Activated CD4-positive, alpha-beta T cell treated with anti-CD3 and anti-CD28 coated beads, Interleukin-2, amount 50 U/mL, for 16 hours (primary cell): ENCODE measurements around the gene PIK3C3.
"Not testable (repeated sequence)": the region's sequence is repeated elsewhere in the genome, so short reads cannot be mapped to it uniquely, and the experiment has no call there.

Experiments
- DNase-seq: peaks from one replicate; pipeline ENCODE4 v3.0.0-alpha.2; 2020

The PIK3C3 gene

DNA sequence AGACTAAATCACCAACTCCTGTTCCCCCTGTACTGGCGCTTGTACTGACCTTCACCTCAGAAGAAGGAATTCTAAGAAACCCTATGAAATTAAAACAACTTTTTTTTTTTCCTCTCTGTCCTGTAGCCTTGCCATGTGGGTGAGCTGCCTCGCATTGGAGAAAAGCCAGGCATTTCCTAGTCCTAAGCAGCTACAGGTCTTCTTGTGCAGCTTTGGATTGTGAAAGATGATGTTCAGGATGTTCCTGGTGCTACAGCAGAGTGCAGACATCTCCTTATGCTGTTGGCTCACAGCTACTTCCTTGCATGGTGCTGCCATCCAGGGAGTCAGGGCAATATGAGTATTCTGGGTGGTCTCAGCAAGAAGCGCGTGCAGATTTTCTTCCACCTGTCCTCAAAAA lies 11.9 kb downstream of the PIK3C3 start:
- DNase-seq: no peak

DNA sequence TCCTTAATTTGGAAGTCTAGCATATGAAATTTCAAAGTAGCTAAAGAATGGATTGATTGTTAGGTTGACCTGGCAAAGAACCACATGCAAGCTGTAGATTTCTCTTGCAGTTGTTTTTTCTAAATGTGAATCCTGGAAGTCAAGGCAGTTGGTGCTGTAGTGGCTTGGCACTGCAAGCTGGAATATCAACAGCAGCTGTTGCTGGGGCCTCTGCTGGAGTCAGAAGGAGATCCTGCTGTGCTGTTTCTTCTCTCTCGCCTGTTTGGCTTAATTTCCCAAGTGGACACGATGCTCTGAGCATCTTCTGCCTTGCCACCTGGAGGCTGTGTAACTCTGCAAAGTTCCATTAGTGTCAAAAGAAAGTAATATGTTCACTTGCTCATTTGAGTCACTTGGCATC lies 12.6 kb downstream of the PIK3C3 start:
- no peak for DNase-seq

DNA sequence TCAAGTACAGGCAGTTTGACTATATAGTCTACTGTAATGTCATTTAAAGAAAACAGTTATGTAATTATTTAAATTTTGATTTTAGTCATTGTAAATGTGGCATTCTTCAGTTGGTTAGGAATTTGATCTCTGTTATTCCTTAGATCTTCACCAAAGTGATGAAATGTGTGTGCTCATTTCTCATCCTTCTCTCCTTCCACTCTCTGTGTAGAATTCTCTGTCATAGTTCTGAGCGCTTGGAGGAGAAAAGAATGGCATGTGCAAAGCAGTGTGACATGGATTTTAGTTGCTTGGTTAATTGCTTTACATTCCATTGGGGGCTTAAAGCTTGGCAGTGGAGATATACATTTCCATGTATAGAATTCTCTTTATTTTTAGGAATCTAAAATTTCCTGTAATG lies 14.8 kb downstream of the PIK3C3 start:
- no peak for DNase-seq

DNA sequence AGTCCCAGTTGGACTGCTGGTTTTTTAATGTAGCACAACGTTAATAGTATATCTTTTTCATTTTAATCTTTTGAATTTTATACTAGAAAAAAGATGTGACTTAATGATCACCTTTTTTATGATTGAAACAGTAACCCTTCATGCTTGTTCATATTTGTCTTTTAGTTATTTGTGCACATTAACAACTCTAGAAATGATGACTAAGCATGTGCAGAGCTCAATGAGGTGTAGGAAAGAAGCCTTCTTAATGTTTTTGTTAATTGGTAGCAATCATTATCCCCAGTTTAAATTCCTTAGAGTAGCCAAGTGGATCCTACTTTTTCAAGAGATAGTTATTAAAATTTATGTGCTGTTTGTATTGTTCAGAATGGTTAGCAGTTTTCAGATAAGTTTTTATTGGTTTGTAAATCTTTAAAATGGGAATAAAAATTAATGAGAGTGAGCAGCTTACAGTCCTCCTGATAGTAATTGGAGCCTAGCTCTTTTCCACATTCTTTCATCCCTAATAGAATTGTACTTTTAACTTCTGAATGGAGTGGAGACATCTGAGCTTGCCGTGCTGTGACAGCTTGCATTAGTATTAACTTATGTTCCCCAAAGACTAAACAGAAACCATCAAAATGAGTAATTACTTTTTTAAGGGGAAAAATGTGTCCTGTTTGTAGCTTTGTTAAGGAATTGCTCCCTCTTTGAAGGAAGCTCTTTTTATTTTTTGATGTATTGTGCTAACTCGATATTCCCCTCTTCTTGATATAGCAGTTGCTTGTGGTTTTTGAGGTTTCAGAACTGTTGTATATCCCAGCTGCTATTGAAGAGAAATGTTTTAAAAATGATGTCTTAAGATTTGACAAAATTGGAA lies 17.3 kb downstream of the PIK3C3 start:
- DNase-seq: no peak

DNA sequence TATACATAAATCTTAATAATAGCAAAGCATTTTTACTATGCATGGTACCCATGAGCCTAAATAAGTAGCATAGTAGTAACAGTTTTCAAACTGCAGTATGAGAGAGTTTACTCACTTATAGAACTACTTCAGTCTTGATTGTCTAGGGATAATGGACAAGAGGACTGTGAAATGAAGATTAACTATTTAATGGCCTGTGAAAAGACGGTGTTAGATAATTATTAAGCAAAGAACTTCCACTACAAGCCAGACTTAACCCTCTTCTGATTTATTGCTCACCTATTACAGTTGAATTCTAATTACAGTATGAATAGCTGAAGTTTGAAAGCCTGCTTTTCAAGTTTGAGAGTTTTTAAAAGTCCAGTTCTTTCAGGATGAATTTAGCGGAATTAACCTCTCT lies 18.9 kb downstream of the PIK3C3 start:
- DNase-seq: no peak

DNA sequence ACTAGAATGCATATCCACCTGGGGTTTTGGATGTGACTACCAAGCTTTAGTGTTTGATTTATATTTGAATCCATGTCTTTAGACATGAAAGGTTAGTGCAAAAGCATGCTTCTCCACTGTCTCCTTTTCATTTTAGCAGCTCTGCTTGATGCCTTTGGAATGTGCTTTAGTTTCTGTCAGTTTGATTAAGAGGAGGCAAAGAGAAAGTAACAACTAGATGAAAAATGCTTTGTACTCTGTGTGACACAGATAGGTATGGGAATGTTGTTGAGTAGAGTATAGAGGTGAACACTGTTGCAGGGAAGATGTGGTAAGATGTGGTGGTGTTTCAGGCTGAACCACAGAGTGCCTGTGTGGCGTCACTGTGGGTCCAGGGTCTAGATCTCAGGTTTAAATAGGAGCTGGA lies 19.8 kb downstream of the PIK3C3 start:
- no peak for DNase-seq

DNA sequence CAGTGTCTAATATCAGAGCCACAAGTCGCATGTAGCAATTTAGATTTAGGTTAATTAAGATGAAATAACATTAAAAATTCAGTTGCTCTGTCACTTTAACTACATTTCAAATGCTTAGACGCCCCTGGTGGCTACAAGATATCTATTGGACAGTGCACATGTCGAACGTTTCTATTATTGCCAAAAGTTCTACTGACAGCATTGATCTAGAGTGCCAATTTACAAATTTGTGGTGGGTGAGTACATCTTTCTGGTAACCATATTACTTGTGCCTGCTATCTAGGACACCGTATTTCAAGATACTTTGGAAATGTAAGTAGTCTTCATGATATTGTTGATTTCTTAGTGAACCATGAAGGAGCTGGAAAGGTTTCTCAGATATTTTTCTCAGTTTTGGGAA lies 20.2 kb downstream of the PIK3C3 start:
- no peak for DNase-seq

DNA sequence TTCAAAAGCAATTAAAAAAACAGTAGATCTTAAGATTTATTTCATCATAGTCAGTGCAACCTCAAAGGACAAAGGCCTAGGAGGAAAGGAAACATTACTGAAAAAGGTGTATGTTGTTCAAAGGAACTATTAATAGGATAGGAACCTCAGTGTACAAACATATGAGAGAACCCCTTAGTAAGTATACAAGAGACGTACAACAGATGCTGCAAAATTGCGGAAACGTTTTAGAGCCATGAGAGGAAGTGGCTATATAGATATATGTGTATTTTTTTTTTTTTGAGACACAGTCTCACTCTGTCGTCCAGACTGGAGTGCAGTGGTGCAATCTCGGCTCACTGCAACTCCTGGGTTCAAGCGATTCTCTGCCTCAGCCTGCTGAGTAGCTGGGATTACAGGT lies 22.2 kb downstream of the PIK3C3 start:
- no peak for DNase-seq

DNA sequence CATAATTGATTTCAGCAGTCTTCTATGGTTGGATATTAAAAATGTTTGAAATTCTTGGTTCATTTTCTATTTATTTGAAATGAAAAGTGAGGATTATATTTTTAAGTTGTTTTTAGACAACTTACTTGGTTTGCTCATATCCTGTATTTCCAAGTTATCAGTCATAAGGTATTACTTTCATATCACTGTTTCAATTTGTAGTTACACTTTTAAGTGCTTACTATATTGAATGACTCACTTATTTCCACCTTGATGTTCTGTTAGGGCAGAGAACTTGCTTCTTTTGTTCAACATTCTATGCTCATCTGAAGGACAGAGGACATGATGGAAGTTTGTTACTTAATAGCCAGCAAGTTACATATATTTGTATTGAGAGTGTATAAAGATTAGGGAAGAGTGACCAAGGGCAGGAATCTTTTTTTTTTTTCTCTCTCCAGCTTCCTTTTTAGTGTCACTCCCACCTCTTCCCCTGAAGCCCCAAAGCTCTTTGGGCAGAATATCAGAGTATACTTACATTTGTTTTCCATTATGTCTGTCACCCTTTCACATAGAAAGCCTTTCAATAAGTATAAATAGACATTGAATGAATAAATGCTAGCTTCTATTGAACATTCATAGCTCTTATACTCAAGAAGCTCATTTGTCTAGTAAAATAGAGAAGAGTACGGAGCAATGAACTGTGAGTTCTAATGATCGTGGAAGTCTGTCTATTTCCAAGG lies 28.1 kb downstream of the PIK3C3 start:
- DNase-seq: peak; percentile 50

DNA sequence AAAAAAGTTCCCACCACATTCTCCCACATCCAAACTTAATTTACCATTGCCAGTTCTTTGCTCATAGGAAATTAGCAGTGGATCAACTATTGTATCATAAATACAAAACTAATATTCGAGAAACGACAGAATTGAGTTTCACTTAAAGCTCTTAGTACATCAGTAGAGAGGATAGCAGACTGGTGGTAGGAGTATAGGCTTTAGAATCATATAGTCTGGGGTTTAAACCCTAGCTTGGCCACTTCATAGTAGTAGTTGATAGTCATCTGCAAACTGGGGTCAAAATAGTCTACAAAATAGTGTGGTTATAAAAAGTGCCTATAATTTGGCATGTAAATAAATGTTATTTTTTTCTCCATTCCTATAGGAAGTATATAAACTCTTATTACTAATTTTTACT lies 30.9 kb downstream of the PIK3C3 start:
- no peak for DNase-seq

DNA sequence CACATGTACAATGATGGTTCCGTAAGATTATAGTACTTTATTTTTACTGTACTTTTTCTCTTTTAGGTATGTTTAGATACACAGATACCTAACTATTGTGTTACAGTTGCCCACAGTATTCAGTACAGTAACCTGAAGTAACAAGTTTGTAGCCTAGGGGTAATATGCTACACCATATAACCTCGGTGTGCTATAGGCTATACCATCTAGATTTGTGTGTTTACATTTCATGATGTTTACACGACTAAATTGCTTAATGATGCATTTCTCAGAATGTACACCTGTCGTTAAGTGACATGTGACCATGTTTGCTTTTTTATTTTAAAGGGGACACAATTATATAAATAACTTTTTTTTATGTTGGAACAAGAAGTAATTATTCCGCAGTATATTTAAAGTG lies 34.5 kb downstream of the PIK3C3 start:
- no peak for DNase-seq

DNA sequence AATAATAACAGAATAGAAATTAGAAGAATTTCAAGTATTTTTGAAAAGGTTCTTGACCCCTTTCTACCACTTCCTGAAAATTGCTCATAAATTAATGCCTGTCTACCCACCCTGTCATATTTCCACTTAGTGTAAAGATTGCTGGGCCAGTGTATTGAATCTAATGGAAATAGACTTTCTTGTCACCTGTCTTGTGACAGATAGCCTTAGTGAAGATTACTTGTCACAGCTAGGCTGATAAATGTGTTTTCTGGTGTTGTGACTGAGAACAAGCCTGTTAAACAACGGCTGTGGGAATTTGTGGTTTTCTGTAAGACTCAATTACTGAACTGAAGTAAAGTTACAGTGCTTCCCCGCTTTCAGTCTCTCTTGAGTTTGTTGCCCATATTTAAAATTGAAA lies 37.0 kb downstream of the PIK3C3 start:
- DNase-seq: peak; percentile 41

DNA sequence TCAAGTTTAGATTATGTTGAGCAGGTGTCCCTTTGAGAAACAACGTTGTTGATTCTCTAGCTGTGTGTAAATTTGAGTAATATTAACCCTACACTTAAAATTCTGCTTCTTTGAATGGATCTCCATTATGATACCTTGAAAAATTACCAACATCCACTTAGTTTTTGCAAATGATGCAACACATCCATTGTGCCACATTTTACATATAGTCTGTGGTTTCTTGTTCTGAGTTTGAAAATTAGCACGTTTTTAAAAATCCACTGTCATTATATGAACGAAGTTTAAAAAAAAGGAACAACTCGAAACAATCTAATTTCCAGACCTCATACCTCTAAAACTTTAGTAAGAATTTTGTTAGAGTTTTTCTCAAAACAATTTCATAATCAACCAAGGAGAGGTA lies 37.7 kb downstream of the PIK3C3 start:
- DNase-seq: no peak

DNA sequence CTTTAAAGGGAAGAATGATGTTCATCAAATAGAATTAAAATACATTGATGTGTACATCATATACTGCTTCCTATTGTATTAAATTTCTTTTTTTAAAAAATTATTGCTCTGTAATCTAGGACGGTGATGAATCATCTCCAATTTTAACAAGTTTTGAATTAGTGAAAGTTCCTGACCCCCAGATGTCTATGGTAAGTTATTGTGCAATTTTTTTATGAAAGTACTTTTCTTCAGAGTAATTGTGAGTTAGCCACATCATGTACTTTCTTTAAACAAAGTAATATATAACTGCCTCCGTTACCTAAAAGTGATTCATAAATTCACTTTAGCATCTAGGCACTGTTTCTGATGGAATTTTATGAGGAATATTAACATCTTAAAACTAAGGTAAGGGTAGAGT lies 38.1 kb downstream of the PIK3C3 start:
- DNase-seq: no peak

DNA sequence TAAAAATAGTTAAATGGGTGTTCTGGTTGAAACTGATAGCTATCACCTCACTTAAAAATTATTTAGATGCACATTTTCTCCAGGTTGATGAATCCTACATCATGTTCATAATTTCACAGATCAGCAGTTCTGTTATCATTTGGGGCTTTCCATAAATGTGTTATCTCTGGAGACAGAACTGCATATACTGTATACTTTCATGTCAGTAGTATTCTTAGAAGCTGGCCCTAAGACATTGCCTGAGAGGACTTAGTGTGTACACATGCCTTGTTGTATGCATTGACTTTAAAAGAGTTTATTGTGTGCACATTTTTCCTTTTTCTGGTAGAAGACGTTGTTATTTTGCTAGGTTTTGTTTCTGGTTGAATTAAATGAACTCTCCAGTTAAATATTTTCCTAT lies 41.0 kb downstream of the PIK3C3 start:
- no peak for DNase-seq

DNA sequence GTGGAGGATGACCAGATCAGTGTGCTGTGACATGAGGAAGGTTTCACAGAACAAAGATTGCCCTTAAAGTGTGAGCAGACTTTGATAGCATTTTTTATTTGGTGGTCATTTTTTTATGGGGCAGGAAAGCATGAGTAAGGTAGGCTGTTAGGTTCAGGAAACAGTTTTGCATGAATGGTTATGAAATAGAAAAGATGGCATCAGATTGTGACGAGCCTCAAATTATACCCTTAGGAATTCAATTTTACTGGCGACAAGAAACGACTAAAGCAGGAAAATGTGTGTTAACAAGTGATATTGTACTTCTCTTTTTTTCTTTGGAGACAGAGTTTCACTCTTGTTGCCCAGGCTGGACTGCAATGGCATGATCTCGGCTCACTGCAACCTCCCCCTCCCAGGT lies 44.7 kb downstream of the PIK3C3 start:
- no peak for DNase-seq

DNA sequence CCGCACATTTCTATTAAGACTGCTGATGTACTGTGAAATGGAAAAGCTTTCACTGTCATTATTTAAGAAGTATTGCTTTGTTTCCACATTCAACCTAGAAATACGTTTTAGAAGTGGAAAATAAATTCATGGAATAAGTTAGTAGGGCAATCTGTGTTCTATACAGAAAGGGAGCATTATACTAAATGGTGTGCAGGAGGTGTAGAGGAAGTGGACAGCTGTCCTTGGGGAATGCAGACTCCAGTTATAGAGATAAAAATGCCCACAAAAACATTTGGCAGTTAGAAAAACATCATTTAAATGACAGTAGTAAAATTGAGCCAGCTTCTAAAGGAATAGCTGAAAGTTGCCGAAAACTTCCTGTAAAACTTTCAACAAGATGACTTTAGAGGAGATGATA lies 46.8 kb downstream of the PIK3C3 start:
- DNase-seq: no peak

DNA sequence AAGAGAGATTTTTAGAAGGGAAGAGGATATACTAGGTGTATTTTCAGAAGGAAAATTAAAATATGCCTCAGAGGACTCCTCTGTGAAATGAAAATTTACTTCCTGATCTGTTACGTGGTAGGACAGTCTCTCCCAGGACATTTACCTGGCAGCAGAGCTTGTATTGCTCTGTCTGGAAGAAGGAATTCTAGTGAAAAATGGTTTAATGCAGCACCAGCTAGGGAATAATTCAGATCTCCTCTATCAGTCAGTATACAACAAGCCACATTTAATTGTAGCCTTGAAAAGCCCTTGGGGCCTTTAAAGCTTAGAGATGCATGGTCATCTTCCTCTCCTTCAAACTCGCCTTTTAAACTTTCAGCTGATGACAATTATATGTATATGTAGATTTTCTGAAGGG lies 49.6 kb downstream of the PIK3C3 start:
- no peak for DNase-seq

DNA sequence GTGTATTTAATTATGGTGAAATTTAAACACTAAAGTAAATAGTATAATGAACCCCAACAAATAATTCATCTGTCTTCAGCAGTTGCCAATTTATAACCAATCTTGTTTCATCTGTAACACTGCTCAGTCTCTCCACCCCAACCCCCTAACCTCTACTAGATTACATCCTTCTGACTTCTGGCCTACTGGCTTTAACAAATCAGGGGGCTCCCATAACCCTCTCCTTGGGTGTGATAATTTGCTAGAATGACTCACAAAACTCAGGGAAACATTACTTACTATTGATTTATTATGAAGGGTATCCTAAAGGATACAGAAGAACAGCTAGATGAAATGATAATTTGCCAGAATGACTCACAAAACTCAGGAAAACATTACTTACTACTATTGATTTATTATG lies 50.7 kb downstream of the PIK3C3 start:
- no peak for DNase-seq

DNA sequence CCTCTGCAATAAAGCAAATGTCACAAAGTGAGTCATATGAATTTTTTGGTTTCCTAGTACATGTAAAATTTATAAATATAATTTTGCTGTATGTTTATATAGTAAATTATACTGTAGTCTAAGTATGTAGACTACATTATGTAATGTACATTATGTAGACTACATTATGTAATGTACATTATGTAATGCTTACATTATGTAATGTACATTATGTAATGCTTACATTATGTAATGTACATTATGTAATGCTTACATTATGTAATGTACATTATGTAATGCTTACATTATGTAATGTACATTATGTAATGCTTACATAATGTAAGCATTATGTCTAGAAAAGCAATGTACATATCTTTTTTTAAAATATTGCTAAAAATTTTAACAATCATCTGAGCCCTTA lies 54.4 kb downstream of the PIK3C3 start:
- DNase-seq: not testable (repeated sequence)

DNA sequence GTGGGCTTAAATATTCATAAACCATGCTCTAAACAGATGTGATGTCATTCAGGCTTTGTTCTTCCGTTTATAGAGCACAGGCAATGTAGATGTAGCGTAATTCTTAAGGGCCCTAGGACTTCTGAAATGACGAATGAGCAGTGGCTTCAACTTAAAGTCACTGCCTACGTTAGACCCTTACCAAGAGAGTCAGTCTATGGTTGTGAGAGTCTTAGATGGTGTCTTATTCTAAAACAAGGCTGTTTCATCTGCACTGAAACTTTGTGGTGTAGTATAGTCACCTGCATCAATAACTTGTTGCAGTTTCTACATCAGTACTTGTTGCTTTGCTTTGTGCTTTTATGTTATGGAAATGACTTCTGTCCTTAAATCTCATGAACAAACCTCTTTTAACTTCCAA lies 56.0 kb downstream of the PIK3C3 start:
- DNase-seq: no peak

DNA sequence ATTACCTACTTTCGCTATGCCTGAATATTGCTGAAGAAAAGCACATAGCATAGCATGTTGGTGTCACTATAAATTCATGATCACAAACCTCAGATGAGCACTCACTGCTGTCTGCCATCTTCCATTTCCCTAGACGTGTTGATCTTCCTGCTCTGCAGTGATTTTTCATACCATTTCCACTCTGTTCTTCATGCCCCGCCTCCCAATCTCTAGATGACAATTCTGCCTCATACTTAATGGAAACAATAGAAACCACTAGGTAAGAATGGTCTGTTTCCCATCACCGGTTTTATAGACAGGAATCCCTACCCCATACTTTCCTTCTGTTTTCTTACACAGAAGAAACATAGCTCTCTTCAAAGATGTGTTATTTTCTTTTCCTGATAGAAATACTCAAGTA lies 63.8 kb downstream of the PIK3C3 start:
- DNase-seq: no peak

DNA sequence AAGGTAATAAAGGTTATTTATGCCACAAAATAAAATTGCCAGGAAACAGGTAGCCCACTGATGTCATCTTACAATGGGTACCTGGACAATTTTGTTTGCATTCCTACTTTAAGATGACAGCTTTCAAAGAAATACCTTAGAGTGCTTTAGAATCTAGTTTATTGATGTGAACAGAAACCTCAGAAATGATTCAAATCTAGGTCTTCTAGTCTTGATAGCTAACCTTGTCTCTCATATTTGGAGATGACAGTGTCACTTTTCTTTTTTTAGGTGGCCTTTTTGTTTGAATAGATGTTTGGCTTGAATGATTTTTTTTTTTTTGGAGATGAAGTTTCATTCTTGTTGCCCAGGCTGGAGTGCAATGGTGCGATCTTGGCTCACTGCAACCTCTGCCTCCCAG lies 69.1 kb downstream of the PIK3C3 start:
- DNase-seq: peak; percentile 61

DNA sequence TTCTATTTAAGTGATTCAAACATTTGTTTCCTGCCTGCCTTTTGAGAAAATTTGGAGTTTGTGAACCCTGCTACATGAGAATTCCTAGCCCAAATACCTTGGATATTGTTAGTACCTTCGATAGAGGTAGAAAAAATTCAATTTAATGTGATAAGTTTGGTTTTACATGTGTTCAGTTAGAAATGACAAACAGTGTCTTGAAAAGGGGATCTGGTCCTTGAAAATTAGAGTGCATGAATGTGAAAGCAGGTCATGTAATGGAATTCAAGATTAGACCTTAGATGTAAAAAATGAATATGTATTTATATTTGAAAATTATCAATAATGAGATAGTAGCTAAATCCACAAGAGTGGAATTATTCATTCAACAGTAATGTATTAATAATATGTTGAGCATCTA lies 70.5 kb downstream of the PIK3C3 start:
- no peak for DNase-seq
